ENCODE data around the gene NANP. TPM values are rescaled to one million over a fixed set of nuclear protein-coding genes. Genes with fewer than 3 reads are reported as not detected.
A peak's percentile ranks its signal among the peaks of the same experiment; 100 is the strongest.

NANP gene
- total and polyA plus RNA-seq, 2 of the 13 experiments (the other 11 are each of a cell fraction or from before 2014, with no cell fraction given): 8.9 to 21.5 TPM

GRCh38 chr20:25644814-25645213 is 21.0 kb upstream of the NANP start:
- ChIA-PET POLR2A (no interaction called here), CTCF (ENCODE audit: low intra/inter-chr PET ratio, low total read pairs) (no interaction called here)
- TF ChIP-seq ZSCAN31 (CRISPR knock-in tag; IDR thresholded peaks at IDR 0.05; ENCODE audit: low read depth) (no peak), ATF7 (IDR thresholded peaks at IDR 0.05) (peak; percentile 84; the same call in 1 of the 2 replicates), ATF7 (CRISPR knock-in tag; IDR thresholded peaks at IDR 0.05) (no peak), ZNF138 (CRISPR knock-in tag; IDR thresholded peaks at IDR 0.05; ENCODE audit: low read depth) (no peak), CREB1 (IDR thresholded peaks at IDR 0.05) (peak; percentile 44; the same call in 1 of the 2 replicates), CREB1 (CRISPR knock-in tag; IDR thresholded peaks at IDR 0.05) (no peak)
- Histone ChIP-seq H2AFZ (ENCODE audit: low read length) (no peak overlapping the region), H3K4me3 (replicated peaks in 1 of 3; ENCODE audit: insufficient read depth in 1 of 3, low read depth in 2 of 3, low read length in 3 of 3) (no peak overlapping the region), H3K27me3 (ENCODE audit: control insufficient read depth in 1 of 2, insufficient read depth in 2 of 2, low read length in 2 of 2) (no peaks in the 10 kb centered on the region), H3K4me1 (ENCODE audit: insufficient read depth, low read length) (no peaks in the 10 kb centered on the region), H3K36me3 (replicated peaks in 1 of 2; ENCODE audit: control insufficient read depth in 1 of 2, insufficient read depth in 2 of 2, low read length in 2 of 2) (no peaks in the 10 kb centered on the region), H3K9me3 (ENCODE audit: low read length) (no peaks in the 10 kb centered on the region), H3K4me2 (ENCODE audit: low read depth, low read length) (no peak overlapping the region), H4K20me1 (ENCODE audit: insufficient read depth, low read length) (no peaks in the 10 kb centered on the region), H3K27ac (ENCODE audit: extremely low read length, insufficient read depth, low read length) (no peak overlapping the region), H3K79me2 (ENCODE audit: insufficient read depth, low read length) (no peaks in the 10 kb centered on the region), H3K9ac (ENCODE audit: insufficient read depth, low read depth, low read length) (no peak overlapping the region)
- WGBS (ENCODE audit: low lambda C conversion rate): 99% methylated on average over 3 of the region's 3 CpGs
- FAIRE-seq (no peak), ATAC-seq (no peak), DNase-seq (ENCODE audit: low spot score) (no peak)
- in situ Hi-C loops (cut with HindIII; ENCODE audit: extremely low pct_ligation_motif_present, low pct_unique_long_range_greater_than_20kb): no loop called here
- BruUV-seq (replicated peaks): no TSS peak
- intact Hi-C loops (cut with micrococcal nuclease; ENCODE audit: unreplicated experiment): no loop called here

- no peaks in the 10 kb centered on the region for H3K27me3 ChIP-seq (ENCODE audit: control insufficient read depth in 1 of 2, insufficient read depth in 2 of 2, low read length in 2 of 2)
- no peak overlapping the region for H3K9ac ChIP-seq (ENCODE audit: insufficient read depth, low read depth, low read length)
- DNase-seq (ENCODE audit: low spot score) (no peak), ATAC-seq (no peak), FAIRE-seq (no peak)
- POLR2A ChIA-PET: no interaction called here
- intact Hi-C loops (cut with micrococcal nuclease; ENCODE audit: unreplicated experiment) (no loop called here), in situ Hi-C loops (cut with HindIII; ENCODE audit: extremely low pct_ligation_motif_present, low pct_unique_long_range_greater_than_20kb) (no loop called here)
- no peaks in the 10 kb centered on the region for H4K20me1 ChIP-seq (ENCODE audit: insufficient read depth, low read length)
- no peaks in the 10 kb centered on the region for H3K79me2 ChIP-seq (ENCODE audit: insufficient read depth, low read length)
- H3K4me1 ChIP-seq (ENCODE audit: insufficient read depth, low read length): no peaks in the 10 kb centered on the region
- H3K4me2 ChIP-seq (ENCODE audit: low read depth, low read length): no peak overlapping the region
- H3K4me3 ChIP-seq (replicated peaks in 1 of 3; ENCODE audit: insufficient read depth in 1 of 3, low read depth in 2 of 3, low read length in 3 of 3): no peak overlapping the region
- CTCF ChIA-PET (ENCODE audit: low intra/inter-chr PET ratio, low total read pairs): no interaction called here
- H3K27ac ChIP-seq (ENCODE audit: extremely low read length, insufficient read depth, low read length): no peak overlapping the region
- H3K9me3 ChIP-seq (ENCODE audit: low read length): no peaks in the 10 kb centered on the region
- no peaks in the 10 kb centered on the region for H3K36me3 ChIP-seq (replicated peaks in 1 of 2; ENCODE audit: control insufficient read depth in 1 of 2, insufficient read depth in 2 of 2, low read length in 2 of 2)
- no peak overlapping the region for H2AFZ ChIP-seq (ENCODE audit: low read length)
- no TSS peak for BruUV-seq (replicated peaks)
- TF ChIP-seq ZFY (CRISPR knock-in tag; IDR thresholded peaks at IDR 0.05): no peak
- no peak for TF ChIP-seq REPIN1 (CRISPR knock-in tag; IDR thresholded peaks at IDR 0.05; ENCODE audit: borderline replicate concordance, low read depth)
- TF ChIP-seq SIN3B (IDR thresholded peaks at IDR 0.05; ENCODE audit: low read length): no peak
- TF ChIP-seq ZNF441 (CRISPR knock-in tag; IDR thresholded peaks at IDR 0.05; ENCODE audit: borderline replicate concordance): no peak
- TF ChIP-seq EP300 (IDR thresholded peaks at IDR 0.05; ENCODE audit: low read depth in 2 of 2, low read length in 2 of 2): no peak
- TF ChIP-seq EP300 (CRISPR knock-in tag; IDR thresholded peaks at IDR 0.05; ENCODE audit: borderline replicate concordance): no peak
- no peak for TF ChIP-seq ZNF841 (CRISPR knock-in tag; IDR thresholded peaks at IDR 0.05; ENCODE audit: borderline replicate concordance)
- no peak for TF ChIP-seq PITX1 (CRISPR knock-in tag; IDR thresholded peaks at IDR 0.05)
- no peak for TF ChIP-seq EED (CRISPR knock-in tag; IDR thresholded peaks at IDR 0.05)
- TF ChIP-seq ZNF460 (CRISPR knock-in tag; IDR thresholded peaks at IDR 0.05; ENCODE audit: borderline replicate concordance): no peak
- TF ChIP-seq GMEB1 (CRISPR knock-in tag; IDR thresholded peaks at IDR 0.05; ENCODE audit: borderline replicate concordance): no peak
- TF ChIP-seq MXI1 (IDR thresholded peaks at IDR 0.05; ENCODE audit: borderline replicate concordance, low read depth, low read length): no peak
- TF ChIP-seq ZNF776 (CRISPR knock-in tag; IDR thresholded peaks at IDR 0.05): no peak
- no peak for TF ChIP-seq CENPX (CRISPR knock-in tag; IDR thresholded peaks at IDR 0.05)
- TF ChIP-seq HNRNPLL (IDR thresholded peaks at IDR 0.05; ENCODE audit: low read depth, low read length, poor library complexity, severe bottlenecking): no peak
These were observed 19.9 kb upstream of the NANP start for GRCh38 chr20:25643716-25644115.

Measured in HepG2 (cell line).